Parathyroid adenoma (tissue), 2 donors: ENCODE measurements around the gene SDK2.

Experiments used
- H2AFZ ChIP-seq: fragments of 300-600 bp; sonication (generic); one replicate; pipeline ENCODE4 v1.7.0; 2017; ENCODE audit warnings: antibody characterized with exemption, mild to moderate bottlenecking
- H3K27ac ChIP-seq: fragments of 300-600 bp; sonication (generic); one replicate; pipeline ENCODE4 v1.7.0; 2017
- H3K27me3 ChIP-seq: fragments of 300-600 bp; sonication (generic); one replicate; pipeline ENCODE4 v1.7.0; 2017; ENCODE audit warnings: low read length; ENCODE audit not compliant: control insufficient read depth, insufficient read depth
- H3K36me3 ChIP-seq: fragments of 300-600 bp; sonication (generic); one replicate; pipeline ENCODE4 v1.7.0; 2017; ENCODE audit warnings: low read length; ENCODE audit not compliant: control insufficient read depth, insufficient read depth
- H3K4me1 ChIP-seq: fragments of 300-600 bp; sonication (generic); one replicate; pipeline ENCODE4 v1.7.0; 2017; ENCODE audit warnings: control low read depth
- H3K4me2 ChIP-seq: fragments of 300-600 bp; sonication (generic); one replicate; pipeline ENCODE4 v1.7.0; 2017; ENCODE audit warnings: low read length
- H3K4me3 ChIP-seq: fragments of 300-600 bp; sonication (generic); one replicate; pipeline ENCODE4 v1.7.0; 2017; ENCODE audit warnings: low read depth, low read length
- H3K79me2 ChIP-seq: fragments of 300-600 bp; sonication (generic); one replicate; pipeline ENCODE4 v1.7.0; 2017; ENCODE audit warnings: control low read depth
- H3K9ac ChIP-seq: fragments of 300-600 bp; sonication (generic); one replicate; pipeline ENCODE4 v1.7.0; 2017; ENCODE audit warnings: mild to moderate bottlenecking
- H3K9me3 ChIP-seq: fragments of 300-600 bp; sonication (generic); one replicate; pipeline ENCODE4 v1.7.0; 2017; ENCODE audit warnings: low read length; ENCODE audit not compliant: control insufficient read depth
- CTCF ChIP-seq: fragments of 300-600 bp; sonication (generic); IDR thresholded peaks from one replicate; pipeline ENCODE4 v1.7.0; 2017; ENCODE audit warnings: antibody characterized with exemption, mild to moderate bottlenecking
- donor health status: primary hyperparathyroidism.

SDK2 gene

GRCh38 chr17:73437826-73438225, 206.4 kb downstream of the SDK2 start:
- Histone ChIP-seq H3K36me3 (no peaks in the 10 kb centered on the region), H2AFZ (no peak overlapping the region), H3K79me2 (no peaks in the 10 kb centered on the region), H3K27me3 (no peaks in the 10 kb centered on the region), H3K4me3 (no peak overlapping the region), H3K4me1 (no peaks in the 10 kb centered on the region), H3K9ac (no peak overlapping the region), H3K9me3 (no peaks in the 10 kb centered on the region), H3K4me2 (no peak overlapping the region), H3K27ac (no peak overlapping the region)
- no peak for TF ChIP-seq CTCF

- TF ChIP-seq CTCF: no peak
- H3K9me3 ChIP-seq: no peaks in the 10 kb centered on the region
- no peak overlapping the region for H3K4me2 ChIP-seq
- no peaks in the 10 kb centered on the region for H3K4me1 ChIP-seq
- no peaks in the 10 kb centered on the region for H3K79me2 ChIP-seq
- no peaks in the 10 kb centered on the region for H3K27me3 ChIP-seq
- no peaks in the 10 kb centered on the region for H3K36me3 ChIP-seq
- H3K27ac ChIP-seq: no peak overlapping the region
- no peak overlapping the region for H2AFZ ChIP-seq
- H3K9ac ChIP-seq: no peak overlapping the region
- H3K4me3 ChIP-seq: no peak overlapping the region
Observed at GRCh38 chr17:73436954-73437353, 207.3 kb downstream of the SDK2 start.

- no peak overlapping the region for H3K4me2 ChIP-seq
- no peak overlapping the region for H3K27ac ChIP-seq
- H3K27me3 ChIP-seq: no peaks in the 10 kb centered on the region
- no peak overlapping the region for H3K9ac ChIP-seq
- no peak overlapping the region for H2AFZ ChIP-seq
- no peaks in the 10 kb centered on the region for H3K9me3 ChIP-seq
- H3K79me2 ChIP-seq: no peaks in the 10 kb centered on the region
- no peak overlapping the region for H3K4me3 ChIP-seq
- no peak for TF ChIP-seq CTCF
- no peaks in the 10 kb centered on the region for H3K4me1 ChIP-seq
- no peaks in the 10 kb centered on the region for H3K36me3 ChIP-seq
Observed at GRCh38 chr17:73435412-73435811, 208.8 kb downstream of the SDK2 start.

GRCh38 chr17:73434154-73434553, 210.1 kb downstream of the SDK2 start:
- H3K4me2 ChIP-seq: no peak overlapping the region
- H3K27ac ChIP-seq: no peak overlapping the region
- H3K36me3 ChIP-seq: no peaks in the 10 kb centered on the region
- H3K79me2 ChIP-seq: no peaks in the 10 kb centered on the region
- TF ChIP-seq CTCF: no peak
- H3K4me3 ChIP-seq: no peak overlapping the region
- H3K9me3 ChIP-seq: no peaks in the 10 kb centered on the region
- H3K9ac ChIP-seq: no peak overlapping the region
- no peaks in the 10 kb centered on the region for H3K4me1 ChIP-seq
- no peaks in the 10 kb centered on the region for H3K27me3 ChIP-seq
- H2AFZ ChIP-seq: no peak overlapping the region

GRCh38 chr17:73433501-73433900, 210.7 kb downstream of the SDK2 start:
- Histone ChIP-seq H2AFZ (no peak overlapping the region), H3K4me2 (no peak overlapping the region), H3K36me3 (no peaks in the 10 kb centered on the region), H3K4me1 (no peaks in the 10 kb centered on the region), H3K79me2 (no peaks in the 10 kb centered on the region), H3K4me3 (no peak overlapping the region), H3K27me3 (no peaks in the 10 kb centered on the region), H3K27ac (no peak overlapping the region), H3K9ac (no peak overlapping the region), H3K9me3 (no peaks in the 10 kb centered on the region)
- no peak for TF ChIP-seq CTCF
